HG03571 (cell line): ENCODE data around the gene DLX6.

Experiments used
- ATAC-seq: cut with Tn5 transposase; IDR thresholded peaks from one replicate; pipeline ENCODE4 v1.9.1; 2021; ENCODE audit not compliant: unreplicated experiment

DLX6 gene

GRCh38 chr7:97009753-97010732, 4.7 kb downstream of the DLX6 start:
- no peak for ATAC-seq

- ATAC-seq: no peak
Observed at GRCh38 chr7:97011104-97011503, 5.8 kb downstream of the DLX6 start.

GRCh38 chr7:97011536-97012364, 6.4 kb downstream of the DLX6 start:
- ATAC-seq: no peak

GRCh38 chr7:97012365-97013133, 7.2 kb downstream of the DLX6 start:
- no peak for ATAC-seq

- no peak for ATAC-seq
Observed at GRCh38 chr7:97013134-97013844, 7.9 kb downstream of the DLX6 start.

- ATAC-seq: no peak
Observed at GRCh38 chr7:97013845-97014134, 8.4 kb downstream of the DLX6 start.

GRCh38 chr7:97014145-97014750, 8.9 kb downstream of the DLX6 start:
- ATAC-seq: no peak

GRCh38 chr7:97015279-97015678, 9.9 kb downstream of the DLX6 start:
- no peak for ATAC-seq

- ATAC-seq: no peak
Observed at GRCh38 chr7:97015756-97016380, 10.5 kb downstream of the DLX6 start.

GRCh38 chr7:97016381-97017191, 11.2 kb downstream of the DLX6 start:
- no peak for ATAC-seq

GRCh38 chr7:97017192-97018125, 12.1 kb downstream of the DLX6 start:
- no peak for ATAC-seq

- no peak for ATAC-seq
Observed at GRCh38 chr7:97018126-97018601, 12.8 kb downstream of the DLX6 start.

- ATAC-seq: no peak
Observed at GRCh38 chr7:97018791-97019531, 13.6 kb downstream of the DLX6 start.

- ATAC-seq: no peak
Observed at GRCh38 chr7:97019710-97020225, 14.4 kb downstream of the DLX6 start.

GRCh38 chr7:97020601-97020995, 15.2 kb downstream of the DLX6 start:
- no peak for ATAC-seq

GRCh38 chr7:97020996-97021746, 15.8 kb downstream of the DLX6 start:
- no peak for ATAC-seq
